ENCODE data around the gene SKI. TPM values are rescaled to one million over a fixed set of nuclear protein-coding genes. Genes with fewer than 3 reads are reported as not detected.

SKI gene
- polyA plus RNA-seq, 1 donor, result 46.1 TPM

DNA sequence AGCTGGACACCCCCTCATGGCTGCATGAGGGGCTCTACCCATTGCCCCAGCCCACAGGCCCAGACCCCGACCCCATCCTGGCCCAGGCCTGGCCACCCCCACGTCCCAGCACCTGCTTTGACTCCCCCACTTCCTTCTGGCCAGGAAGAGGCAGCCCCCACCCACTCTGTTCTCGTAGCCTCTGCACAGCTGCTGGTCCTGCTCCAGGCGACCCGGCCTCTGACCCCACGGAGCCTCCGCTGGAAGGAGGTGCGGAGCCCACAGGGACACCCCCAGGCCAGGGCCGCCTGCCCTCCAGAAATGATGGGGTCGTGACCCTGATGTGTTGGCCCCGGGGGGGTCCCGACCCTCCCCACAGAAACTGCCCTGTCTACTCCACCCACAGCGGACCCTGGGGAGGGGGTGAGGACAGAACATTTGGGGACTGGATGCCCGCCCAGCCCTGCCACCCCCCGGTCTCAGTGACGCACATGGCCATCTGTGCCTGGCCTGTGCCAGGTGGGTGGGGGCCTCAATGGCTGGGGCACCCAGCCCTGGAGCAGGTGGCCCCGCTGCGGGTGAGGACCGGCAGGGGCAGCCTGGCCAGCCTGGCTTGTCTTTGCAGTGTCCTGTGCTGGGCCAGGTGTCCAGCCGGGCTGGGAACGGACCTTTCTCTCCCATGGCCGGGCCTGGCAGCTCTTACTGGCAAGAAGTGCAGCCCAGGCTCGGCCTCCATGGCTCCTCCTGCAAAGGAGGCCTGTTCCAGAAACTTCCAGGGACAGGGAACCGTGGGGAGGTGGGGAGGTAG lies 84.6 kb downstream of the SKI start:
- no peak for DNase-seq
- peaks cover 22% of the 10 kb centered on the region for H3K36me3 ChIP-seq (ENCODE audit: control insufficient read depth, insufficient read depth, low read length)
- no peak overlapping the region for H3K4me3 ChIP-seq (ENCODE audit: low read length)
- no peak overlapping the region for H3K27ac ChIP-seq (ENCODE audit: low read length)
- no CpG with 5 or more reads among the region's 24 CpGs for WGBS (ENCODE audit: insufficient coverage, low lambda C conversion rate)
- H3K27me3 ChIP-seq (ENCODE audit: control insufficient read depth, insufficient read depth, low read length), result no peaks in the 10 kb centered on the region
- H3K4me1 ChIP-seq (ENCODE audit: control insufficient read depth, insufficient read depth, low read length), result peaks cover 46% of the 10 kb centered on the region
- peaks cover 4% of the 10 kb centered on the region for H3K9me3 ChIP-seq (ENCODE audit: control insufficient read depth, low read depth, low read length)

DNA sequence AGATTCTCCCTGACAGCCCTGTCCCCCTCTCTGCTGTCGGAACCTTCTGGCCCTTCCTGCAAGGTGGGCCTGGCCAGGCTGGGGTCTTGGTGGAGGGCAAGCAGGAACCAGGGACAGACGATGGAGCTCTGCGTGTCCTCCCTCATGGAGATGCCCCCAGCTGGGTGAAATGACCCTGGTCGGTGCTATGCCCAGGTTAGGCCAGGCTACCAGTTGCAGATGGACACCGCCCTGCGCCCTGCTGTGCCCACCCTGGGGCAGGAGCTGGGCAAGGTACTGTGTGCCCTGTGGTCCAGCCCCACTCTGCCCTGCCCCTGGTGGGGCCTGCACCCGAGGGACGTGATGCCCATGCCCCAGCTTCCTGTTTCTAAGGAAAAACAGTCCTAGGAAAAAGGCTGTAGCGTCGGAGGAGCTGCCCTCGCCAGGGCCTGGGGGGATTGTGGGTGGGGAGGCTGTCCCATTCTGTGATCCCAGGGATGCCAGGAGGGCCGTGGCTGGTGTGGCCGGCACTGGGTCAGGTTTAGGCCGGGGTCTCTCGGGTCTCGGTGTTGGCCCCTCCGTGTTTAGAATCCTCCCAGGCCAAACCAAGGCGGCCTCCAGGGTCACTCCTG lies 85.6 kb downstream of the SKI start:
- peaks cover 4% of the 10 kb centered on the region for H3K9me3 ChIP-seq (ENCODE audit: control insufficient read depth, low read depth, low read length)
- peaks cover 49% of the 10 kb centered on the region for H3K4me1 ChIP-seq (ENCODE audit: control insufficient read depth, insufficient read depth, low read length)
- H3K36me3 ChIP-seq (ENCODE audit: control insufficient read depth, insufficient read depth, low read length), result peaks cover 12% of the 10 kb centered on the region
- H3K27ac ChIP-seq (ENCODE audit: low read length), result peak overlapping the region; percentile 41
- no peaks in the 10 kb centered on the region for H3K27me3 ChIP-seq (ENCODE audit: control insufficient read depth, insufficient read depth, low read length)
- H3K4me3 ChIP-seq (ENCODE audit: low read length), result peak overlapping the region; percentile 44
- no peak for DNase-seq
- WGBS (ENCODE audit: insufficient coverage, low lambda C conversion rate), result no CpG with 5 or more reads among the region's 18 CpGs

DNA sequence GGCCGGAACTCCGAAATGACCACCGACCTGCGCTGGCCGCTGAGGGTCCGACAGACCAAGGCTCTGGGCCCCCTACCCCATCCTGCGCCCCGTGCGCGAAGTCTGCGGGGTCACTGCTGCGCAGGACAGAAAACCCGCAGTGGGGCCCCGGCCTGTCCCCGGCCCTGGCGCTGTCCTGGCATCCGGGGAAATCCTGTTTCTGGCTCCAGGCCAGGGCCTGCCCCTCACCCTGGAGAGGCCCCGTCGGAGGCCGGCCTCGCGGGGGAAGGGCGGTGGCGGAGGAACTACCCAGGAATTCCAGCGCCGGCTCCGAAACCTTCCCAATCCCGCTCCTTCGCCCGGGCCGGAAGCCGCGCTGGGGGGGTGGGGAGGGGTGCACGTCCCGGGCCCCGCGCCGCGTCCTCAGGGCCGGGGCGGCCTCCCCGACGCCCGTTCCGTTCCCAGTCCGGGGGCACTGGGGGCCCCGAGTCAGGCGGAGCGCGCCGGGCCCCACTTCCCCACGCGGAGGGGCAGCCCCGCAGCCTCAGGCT lies 86.2 kb downstream of the SKI start:
- no CpG with 5 or more reads among the region's 54 CpGs for WGBS (ENCODE audit: insufficient coverage, low lambda C conversion rate)
- DNase-seq, result peak; percentile 60 to 81
- H3K27ac ChIP-seq (ENCODE audit: low read length), result peak overlapping the region; percentile 41
- H3K4me3 ChIP-seq (ENCODE audit: low read length), result peak overlapping the region; percentile 44
- H3K9me3 ChIP-seq (ENCODE audit: control insufficient read depth, low read depth, low read length), result peaks cover 4% of the 10 kb centered on the region
- no peaks in the 10 kb centered on the region for H3K27me3 ChIP-seq (ENCODE audit: control insufficient read depth, insufficient read depth, low read length)
- H3K4me1 ChIP-seq (ENCODE audit: control insufficient read depth, insufficient read depth, low read length), result peaks cover 49% of the 10 kb centered on the region
- peaks cover 7% of the 10 kb centered on the region for H3K36me3 ChIP-seq (ENCODE audit: control insufficient read depth, insufficient read depth, low read length)

DNA sequence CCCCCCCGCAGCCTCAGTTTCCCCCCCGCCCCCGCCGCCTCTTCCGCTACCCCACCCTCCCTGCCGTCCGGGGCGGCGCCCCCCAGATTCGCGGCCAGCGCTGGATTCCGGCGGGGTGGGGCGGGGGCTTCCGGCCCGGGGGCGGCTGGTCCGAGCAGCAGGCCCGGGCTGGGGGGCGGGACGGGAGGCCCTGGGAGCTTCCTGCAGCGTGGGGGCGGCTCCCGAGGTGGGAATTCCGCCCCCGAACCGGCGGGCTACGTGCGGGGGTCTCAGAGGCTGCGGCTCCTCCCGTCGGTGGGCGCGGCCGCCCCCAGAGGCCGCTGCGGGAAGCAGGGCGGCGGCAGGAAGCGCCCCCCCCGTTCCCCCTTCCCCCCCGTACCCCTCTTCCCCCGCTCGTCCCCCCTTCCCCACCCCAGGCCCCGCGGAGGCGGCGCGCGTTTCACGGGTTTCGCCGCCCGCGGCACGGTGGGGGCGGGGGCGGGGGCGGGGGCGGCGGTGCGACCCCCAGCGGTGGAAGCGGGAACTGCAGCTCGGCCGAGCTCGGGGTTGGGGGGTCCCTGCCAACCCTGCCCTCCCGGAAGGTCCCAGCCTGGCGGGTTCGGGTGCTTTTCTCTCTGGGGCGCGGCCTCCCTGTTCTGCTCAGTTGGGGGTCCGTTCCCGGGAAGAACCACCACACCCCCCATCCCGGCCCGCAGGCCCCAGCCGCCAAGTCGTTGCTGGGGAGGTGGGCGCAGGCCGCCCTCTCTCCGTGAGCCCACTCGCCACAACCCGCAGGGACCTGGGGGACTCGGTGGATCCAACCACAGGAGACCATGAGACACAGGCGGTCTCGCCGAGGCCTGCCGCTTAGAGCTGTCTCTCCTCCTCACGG lies 86.9 kb downstream of the SKI start:
- DNase-seq, result peak; percentile 44 to 54
- Histone ChIP-seq H3K4me1 (ENCODE audit: control insufficient read depth, insufficient read depth, low read length) (peaks cover 49% of the 10 kb centered on the region), H3K4me3 (ENCODE audit: low read length) (peak overlapping the region; percentile 28), H3K27me3 (ENCODE audit: control insufficient read depth, insufficient read depth, low read length) (no peaks in the 10 kb centered on the region), H3K36me3 (ENCODE audit: control insufficient read depth, insufficient read depth, low read length) (peaks cover 7% of the 10 kb centered on the region), H3K9me3 (ENCODE audit: control insufficient read depth, low read depth, low read length) (peaks cover 4% of the 10 kb centered on the region), H3K27ac (ENCODE audit: low read length) (peak overlapping the region; percentile 37)
- no CpG with 5 or more reads among the region's 91 CpGs for WGBS (ENCODE audit: insufficient coverage, low lambda C conversion rate)

DNA sequence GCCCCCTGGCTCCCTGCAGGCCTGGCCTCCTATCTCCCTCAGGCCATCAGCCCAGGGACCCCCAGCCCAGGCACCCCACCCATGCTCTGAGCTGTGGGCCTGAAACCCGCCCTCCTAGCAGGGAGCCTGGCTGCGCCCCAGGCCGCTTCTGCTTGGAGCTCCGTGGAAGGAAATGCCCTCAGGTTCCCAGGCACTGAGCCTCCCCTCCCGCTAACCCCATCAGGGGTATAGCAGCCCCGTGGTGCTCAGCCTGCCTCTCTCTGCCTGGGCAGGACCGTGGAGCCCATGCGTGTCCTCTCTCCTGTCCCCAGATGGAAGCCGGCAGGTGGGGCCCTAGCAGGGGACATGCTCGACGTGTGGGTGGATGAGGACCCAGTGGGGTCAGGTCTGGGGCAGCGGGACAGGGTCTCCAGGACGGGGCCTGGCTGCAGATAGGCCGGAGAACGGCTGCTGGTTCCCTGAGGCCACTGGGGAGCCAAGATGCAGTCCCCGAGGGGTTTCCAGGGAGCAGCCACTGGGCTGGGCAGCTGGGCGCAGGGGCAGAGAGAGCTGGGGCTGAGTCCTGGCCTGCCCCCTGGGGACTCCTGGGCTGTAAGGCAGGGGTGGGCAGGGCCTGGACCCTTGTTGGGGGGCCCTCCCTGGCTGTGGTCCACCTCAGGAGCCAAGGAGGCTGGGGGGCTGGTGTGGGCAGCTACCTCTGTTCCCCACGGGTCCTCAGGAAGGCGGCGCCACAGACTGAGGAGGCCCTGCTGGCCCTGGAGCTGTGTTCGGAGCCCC lies 87.7 kb downstream of the SKI start:
- no CpG with 5 or more reads among the region's 21 CpGs for WGBS (ENCODE audit: insufficient coverage, low lambda C conversion rate)
- Histone ChIP-seq H3K27me3 (ENCODE audit: control insufficient read depth, insufficient read depth, low read length) (no peaks in the 10 kb centered on the region), H3K27ac (ENCODE audit: low read length) (peak overlapping the region; percentile 37), H3K4me3 (ENCODE audit: low read length) (peak overlapping the region; percentile 27), H3K36me3 (ENCODE audit: control insufficient read depth, insufficient read depth, low read length) (peaks cover 2% of the 10 kb centered on the region), H3K4me1 (ENCODE audit: control insufficient read depth, insufficient read depth, low read length) (peaks cover 41% of the 10 kb centered on the region), H3K9me3 (ENCODE audit: control insufficient read depth, low read depth, low read length) (no peaks in the 10 kb centered on the region)
- no peak for DNase-seq

GRCh38 chr1:2316451-2316961 lies 88.4 kb downstream of the SKI start:
- H3K36me3 ChIP-seq (ENCODE audit: control insufficient read depth, insufficient read depth, low read length), result no peaks in the 10 kb centered on the region
- H3K27ac ChIP-seq (ENCODE audit: low read length), result no peak overlapping the region
- H3K27me3 ChIP-seq (ENCODE audit: control insufficient read depth, insufficient read depth, low read length), result peaks cover 2% of the 10 kb centered on the region
- no peaks in the 10 kb centered on the region for H3K9me3 ChIP-seq (ENCODE audit: control insufficient read depth, low read depth, low read length)
- no peak for DNase-seq
- H3K4me1 ChIP-seq (ENCODE audit: control insufficient read depth, insufficient read depth, low read length), result peaks cover 40% of the 10 kb centered on the region
- no CpG with 5 or more reads among the region's 16 CpGs for WGBS (ENCODE audit: insufficient coverage, low lambda C conversion rate)
- no peak overlapping the region for H3K4me3 ChIP-seq (ENCODE audit: low read length)

- Histone ChIP-seq H3K4me3 (ENCODE audit: low read length) (no peak overlapping the region), H3K27me3 (ENCODE audit: control insufficient read depth, insufficient read depth, low read length) (peaks cover 7% of the 10 kb centered on the region), H3K4me1 (ENCODE audit: control insufficient read depth, insufficient read depth, low read length) (peaks cover 39% of the 10 kb centered on the region), H3K36me3 (ENCODE audit: control insufficient read depth, insufficient read depth, low read length) (no peaks in the 10 kb centered on the region), H3K9me3 (ENCODE audit: control insufficient read depth, low read depth, low read length) (peaks cover 3% of the 10 kb centered on the region), H3K27ac (ENCODE audit: low read length) (no peak overlapping the region)
- DNase-seq, result no peak
- no CpG with 5 or more reads among the region's 32 CpGs for WGBS (ENCODE audit: insufficient coverage, low lambda C conversion rate)
Measured at GRCh38 chr1:2317230-2318065, 89.3 kb downstream of the SKI start.

GRCh38 chr1:2318314-2319278 lies 90.5 kb downstream of the SKI start:
- Histone ChIP-seq H3K27me3 (ENCODE audit: control insufficient read depth, insufficient read depth, low read length) (peaks cover 12% of the 10 kb centered on the region), H3K27ac (ENCODE audit: low read length) (no peak overlapping the region), H3K36me3 (ENCODE audit: control insufficient read depth, insufficient read depth, low read length) (no peaks in the 10 kb centered on the region), H3K9me3 (ENCODE audit: control insufficient read depth, low read depth, low read length) (peaks cover 13% of the 10 kb centered on the region), H3K4me3 (ENCODE audit: low read length) (no peak overlapping the region), H3K4me1 (ENCODE audit: control insufficient read depth, insufficient read depth, low read length) (peaks cover 34% of the 10 kb centered on the region)
- DNase-seq, result no peak
- no CpG with 5 or more reads among the region's 41 CpGs for WGBS (ENCODE audit: insufficient coverage, low lambda C conversion rate)
